BE2C (cell line): ENCODE measurements around the gene GMFB.

Experiments
- DNase-seq: peaks from one replicate; pipeline ENCODE4 v3.0.0-alpha.2; 2020
- H3K27me3 ChIP-seq: fragments of 250-450 bp; sonication (Bioruptor Pico); 2 replicates; pipeline ENCODE4 v1.5.1; 2020; ENCODE audit warnings: mild to moderate bottlenecking
- H3K36me3 ChIP-seq: fragments of 250-450 bp; sonication (Bioruptor Pico); 2 replicates; pipeline ENCODE4 v1.5.1; 2020; ENCODE audit warnings: mild to moderate bottlenecking
- H3K4me1 ChIP-seq: fragments of 250-450 bp; sonication (Bioruptor Pico); 2 replicates; pipeline ENCODE4 v1.5.1; 2020
- H3K4me3 ChIP-seq: 2 replicates; pipeline ENCODE4 v1.5.1; 2011; ENCODE audit warnings: low read depth, low read length
- H3K9me3 ChIP-seq: fragments of 250-450 bp; sonication (Bioruptor Pico); 2 replicates; pipeline ENCODE4 v1.5.1; 2020
- CTCF ChIP-seq: IDR thresholded peaks from 2 replicates; pipeline ENCODE4 v1.5.1; 2012; ENCODE audit warnings: mild to moderate bottlenecking, low read depth, low read length

Gene GMFB

GRCh38 chr14:54425068-54425467 is 63.7 kb downstream of the GMFB start:
- TF ChIP-seq CTCF = no peak
- DNase-seq = no peak
- H3K4me1 ChIP-seq = no peaks in the 10 kb centered on the region
- H3K36me3 ChIP-seq = peaks cover 49% of the 10 kb centered on the region
- H3K4me3 ChIP-seq = no peak overlapping the region
- H3K27me3 ChIP-seq = no peaks in the 10 kb centered on the region
- H3K9me3 ChIP-seq = no peaks in the 10 kb centered on the region
